GM19372 (cell line): ENCODE measurements around the gene NRXN3.

ENCODE experiments used
- ATAC-seq: cut with Tn5 transposase; IDR thresholded peaks from one replicate; pipeline ENCODE4 v1.9.1; 2021; ENCODE audit warnings: mild to moderate bottlenecking, low read depth, moderate library complexity; ENCODE audit not compliant: unreplicated experiment

The NRXN3 gene

DNA sequence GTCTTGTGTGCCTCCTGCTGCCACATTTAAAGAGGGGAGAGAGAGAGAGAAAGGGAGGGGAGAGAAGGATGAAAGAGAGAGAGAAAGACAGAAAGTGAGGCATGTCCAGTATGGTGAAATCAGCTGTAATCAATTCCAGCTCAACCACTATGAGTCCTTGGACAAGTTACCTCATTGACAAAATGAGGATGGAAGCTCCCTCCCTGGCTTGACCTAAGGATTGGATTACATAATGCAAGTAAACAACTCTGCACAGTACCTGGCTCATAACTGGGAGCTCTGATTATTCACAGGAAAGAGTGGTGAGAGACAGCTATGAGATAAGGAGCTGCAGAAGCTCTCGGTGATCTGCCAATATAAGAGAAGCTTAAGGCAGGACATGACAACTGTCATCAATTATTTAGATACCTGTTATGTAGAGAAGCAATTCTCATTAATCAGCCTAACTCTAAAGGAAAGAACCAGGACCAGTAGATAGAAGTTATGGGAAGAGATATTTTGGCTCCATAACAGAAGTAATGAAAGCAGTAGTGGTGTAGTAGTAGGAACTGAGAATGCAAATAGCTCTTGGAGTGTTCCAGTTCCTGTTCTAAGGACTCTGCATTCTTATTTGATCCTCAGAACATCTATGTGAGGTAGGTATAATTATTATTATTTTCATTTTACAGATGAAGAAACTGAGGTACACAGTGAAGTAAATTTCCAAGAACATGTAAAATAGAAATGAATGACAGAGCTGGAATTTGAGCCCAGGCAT, 1249.6 kb downstream of the NRXN3 start:
- no peak for ATAC-seq

DNA sequence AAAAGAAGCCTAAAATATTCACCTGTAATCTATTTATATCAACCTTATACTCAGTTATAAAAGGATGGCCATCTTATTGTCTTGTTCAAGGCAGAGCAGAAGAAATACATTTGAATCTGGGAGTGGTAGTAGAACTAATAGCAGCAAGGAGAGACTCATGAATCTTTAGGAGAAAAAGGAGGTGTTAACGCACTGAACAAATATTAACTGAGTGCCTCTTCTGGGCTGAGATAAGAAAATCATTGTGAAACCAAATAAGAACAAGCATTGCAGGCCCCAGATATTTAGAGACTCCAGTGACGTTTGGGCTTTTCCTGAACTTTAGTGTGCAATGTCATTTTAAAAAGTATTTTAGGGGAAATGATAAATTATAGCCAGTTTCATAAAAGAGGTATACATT, 1250.6 kb downstream of the NRXN3 start:
- ATAC-seq = no peak

DNA sequence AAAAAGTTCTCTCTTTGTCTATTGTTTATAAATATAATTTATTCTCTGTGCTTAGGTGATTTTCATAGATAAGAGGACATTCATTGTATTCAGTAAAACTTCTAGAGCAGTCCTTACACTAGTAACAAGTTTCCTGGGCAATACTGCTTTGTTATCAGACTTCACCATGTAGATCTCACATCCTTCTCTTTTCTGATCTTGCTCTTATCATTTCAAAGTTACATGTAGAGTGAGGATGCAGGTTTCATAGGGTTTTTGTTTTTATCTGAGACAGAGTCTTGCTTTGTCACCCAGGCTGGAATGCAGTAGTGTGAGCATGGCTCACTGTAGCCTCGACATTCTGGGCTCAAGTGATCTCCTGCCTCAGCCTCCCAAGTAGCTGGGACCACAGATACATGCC, 1251.6 kb downstream of the NRXN3 start:
- no peak for ATAC-seq

DNA sequence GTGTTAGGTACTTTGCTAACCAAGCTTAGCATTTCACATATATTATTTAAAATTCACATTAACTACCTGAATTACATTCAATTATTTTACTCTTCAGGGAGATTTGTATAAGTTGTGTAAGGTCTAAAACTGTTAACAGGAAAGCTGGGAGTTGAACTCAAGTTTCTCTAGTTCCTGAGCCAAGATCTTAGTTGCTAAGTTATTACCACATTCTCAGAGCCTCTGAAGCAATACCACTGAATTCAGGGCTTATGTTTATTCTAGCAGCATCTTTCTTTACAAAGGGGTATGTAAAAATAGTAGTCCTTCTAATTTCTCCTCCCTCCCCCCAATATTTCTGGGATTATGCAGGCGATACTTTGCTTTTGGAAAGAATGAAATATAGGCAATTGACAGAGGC, 1254.3 kb downstream of the NRXN3 start:
- no peak for ATAC-seq

DNA sequence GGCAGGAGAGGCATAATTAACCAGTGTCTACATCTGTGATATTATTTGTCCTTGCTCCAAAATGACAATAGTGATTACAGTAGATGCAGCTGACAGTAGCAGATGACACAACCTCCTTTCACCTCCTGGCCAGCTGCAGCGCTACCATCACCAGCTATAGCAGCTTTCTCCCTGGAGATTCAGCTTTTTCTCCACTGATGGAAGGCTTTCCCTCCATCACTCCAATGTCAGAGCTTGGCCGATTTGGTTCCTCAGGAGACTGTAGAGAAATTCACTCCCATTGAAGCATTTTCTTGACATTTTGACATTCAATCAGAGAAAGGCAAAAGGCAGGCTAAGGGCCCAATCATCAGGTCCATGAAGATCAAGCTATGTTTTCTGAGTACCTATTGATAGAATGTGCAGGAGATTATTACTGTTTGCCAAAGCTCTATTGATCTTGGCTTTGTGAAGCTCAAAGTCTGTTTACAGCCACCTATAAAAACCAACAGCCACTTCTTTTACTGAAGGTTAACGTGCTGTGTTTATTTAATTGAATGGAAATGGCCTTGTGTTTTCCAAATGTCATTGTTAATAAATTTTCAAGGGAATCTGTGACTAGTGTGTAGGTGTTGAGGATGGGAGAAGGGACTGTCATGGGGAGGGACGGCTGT, 1256.1 kb downstream of the NRXN3 start:
- ATAC-seq = no peak

DNA sequence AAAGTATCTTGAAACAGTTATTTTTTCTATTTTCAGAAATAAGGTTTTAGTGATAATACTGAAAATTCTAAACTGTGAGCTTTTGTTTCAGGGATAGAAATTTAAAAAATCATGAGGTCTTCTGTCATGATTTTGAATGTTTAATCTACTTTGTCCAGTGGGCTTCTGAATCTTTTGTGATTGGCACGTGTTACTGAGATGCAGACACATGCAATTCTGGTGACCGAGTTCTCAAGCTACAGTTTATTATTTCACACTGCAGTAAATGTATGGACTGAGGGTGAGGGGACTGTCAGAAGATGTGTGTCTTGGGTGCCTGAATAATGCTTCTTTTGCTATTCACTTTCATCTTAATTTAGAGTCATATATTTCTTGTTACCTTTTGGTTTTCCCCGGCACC, 1262.5 kb downstream of the NRXN3 start:
- no peak for ATAC-seq

DNA sequence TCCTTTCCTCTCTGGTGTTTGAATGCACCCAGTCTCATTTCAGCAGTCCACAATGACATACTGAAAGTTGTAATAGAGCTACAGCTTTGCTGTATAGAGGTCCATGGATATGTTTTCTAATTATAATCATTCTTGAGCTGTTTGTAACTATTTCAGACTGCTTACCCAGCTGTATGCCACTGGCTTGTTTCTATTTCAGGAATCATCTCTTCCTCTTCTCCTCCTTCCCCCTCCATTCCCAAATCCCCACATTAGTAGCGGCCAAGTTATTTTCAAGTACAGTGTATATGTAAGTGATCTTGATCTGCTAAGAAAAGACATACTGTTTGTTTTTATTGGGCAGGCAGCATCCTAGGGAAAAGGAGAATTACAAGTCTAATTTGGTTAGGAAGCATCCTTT, 1266.2 kb downstream of the NRXN3 start:
- no peak for ATAC-seq

DNA sequence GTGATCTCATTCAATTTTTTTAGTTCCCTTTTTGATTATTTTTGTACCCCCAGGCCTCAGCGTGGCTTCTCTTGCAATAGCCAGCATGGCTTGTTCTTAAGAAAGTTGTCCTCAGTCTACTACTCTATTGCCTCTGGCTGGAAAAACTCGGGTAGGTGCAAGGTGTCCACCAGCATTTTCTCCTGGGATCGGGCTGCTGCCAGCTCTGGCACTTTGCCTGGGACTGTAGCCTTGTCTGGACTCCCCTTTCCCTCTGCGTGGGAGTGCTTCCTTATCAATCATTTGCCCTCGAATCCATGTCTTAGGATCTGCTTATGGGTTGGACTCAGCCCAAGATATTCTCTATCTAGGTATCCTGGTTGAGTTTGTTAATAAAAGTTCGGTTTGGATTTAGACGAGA, 1267.8 kb downstream of the NRXN3 start:
- no peak for ATAC-seq

DNA sequence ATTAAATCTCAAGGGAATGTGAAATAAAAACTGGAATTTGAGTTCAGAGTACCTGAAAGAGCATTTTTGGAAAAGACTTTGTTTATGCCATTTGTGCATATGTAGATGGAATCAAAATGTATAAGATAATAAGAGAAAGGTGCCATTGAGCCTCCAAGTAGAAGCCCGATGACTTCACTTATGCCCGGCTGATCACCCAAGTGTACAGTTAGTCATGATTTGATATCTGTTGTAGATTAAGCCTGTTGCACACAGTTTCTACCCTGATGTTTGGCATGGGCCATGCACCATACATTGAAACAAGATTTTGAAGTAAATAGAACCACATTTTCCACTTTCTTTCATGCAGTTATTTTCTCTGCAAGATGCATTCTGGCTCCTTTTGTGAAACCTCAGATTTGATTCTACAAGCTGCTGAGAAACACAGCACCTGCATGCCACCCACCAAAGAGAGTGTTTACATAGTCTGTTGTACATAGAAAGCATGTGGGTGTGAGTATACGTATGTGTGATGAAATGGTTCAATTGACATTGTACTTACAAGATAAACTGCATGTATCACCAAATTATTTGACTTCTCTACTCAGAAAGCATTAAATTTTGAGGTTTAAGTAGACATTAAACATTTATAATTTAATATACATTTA, 1268.6 kb downstream of the NRXN3 start:
- ATAC-seq = no peak

DNA sequence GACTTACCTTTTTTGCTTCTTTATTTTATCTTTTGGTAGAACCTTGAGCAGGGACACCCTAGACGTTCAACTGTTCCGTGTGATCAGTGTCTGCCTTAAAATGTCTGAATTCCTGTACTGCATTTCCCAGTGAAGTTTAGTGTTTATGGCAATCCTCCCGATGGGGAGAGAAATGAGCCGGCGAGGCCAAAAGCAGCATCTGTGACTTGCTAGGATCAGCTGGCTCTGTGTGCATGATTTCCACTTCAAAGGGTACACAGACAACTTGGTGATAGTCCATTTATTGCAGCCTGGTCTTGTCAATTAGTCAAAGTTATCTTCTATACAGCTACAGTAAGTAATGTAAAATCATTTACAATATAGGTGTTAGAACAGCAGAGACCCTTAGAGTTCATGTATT, 1272.6 kb downstream of the NRXN3 start:
- no peak for ATAC-seq

DNA sequence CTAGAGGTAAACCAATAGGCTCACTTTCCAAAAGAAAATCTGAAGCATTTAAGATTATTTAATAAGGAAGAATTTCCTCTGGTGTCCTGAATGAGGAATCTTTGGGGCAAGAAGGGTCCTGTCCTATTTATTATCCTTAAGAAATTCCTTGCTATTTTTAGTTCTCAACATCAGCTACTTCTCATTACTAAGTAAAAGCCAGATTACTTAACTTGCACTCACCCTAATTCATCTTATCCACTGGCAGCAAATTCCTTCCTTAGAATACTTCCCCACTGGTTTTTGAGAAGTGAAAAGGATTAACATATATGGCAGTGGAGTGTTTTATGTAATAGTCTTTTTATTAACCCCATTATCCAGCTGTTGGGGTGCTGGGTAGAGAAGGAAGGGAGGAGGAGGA, 1273.4 kb downstream of the NRXN3 start:
- ATAC-seq = no peak

DNA sequence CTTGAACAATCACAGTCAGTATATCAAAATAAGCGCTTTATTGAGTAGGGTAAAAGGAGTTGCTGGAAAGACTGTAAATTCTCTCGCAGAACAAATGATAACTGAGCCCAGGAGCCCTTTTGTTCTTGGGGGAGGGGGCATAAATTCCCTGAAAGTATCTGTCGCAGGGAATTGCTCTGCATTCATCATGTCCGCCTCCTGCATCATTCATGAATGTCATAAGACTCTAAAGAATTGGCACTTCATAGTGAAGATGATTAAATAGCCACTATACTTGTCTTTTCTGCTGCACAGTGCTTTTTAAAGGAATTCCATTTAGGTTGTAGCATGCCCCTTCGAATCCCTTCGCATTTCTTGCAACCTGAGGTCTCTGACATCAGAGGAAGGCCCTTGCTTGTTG, 1278.8 kb downstream of the NRXN3 start:
- ATAC-seq = no peak

DNA sequence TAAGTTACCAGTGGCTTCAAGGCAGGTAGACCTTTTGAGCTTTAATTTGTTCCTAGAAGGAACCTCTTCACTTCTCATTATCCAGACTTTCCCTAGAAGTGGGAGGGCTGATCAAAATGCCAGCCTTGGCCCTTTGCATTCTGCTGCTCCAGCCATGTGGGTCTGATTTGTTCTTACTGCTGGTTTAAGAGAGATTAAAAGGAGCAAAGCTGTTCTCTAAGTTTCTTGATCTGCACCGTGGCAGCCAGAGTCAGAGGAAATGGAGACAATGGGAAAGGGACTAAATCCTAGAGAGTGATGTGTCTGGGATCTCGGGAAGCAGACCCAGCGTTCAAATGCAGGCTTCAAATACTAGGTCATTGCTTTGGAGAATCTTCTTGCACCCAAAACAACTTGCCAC, 1281.4 kb downstream of the NRXN3 start:
- no peak for ATAC-seq

DNA sequence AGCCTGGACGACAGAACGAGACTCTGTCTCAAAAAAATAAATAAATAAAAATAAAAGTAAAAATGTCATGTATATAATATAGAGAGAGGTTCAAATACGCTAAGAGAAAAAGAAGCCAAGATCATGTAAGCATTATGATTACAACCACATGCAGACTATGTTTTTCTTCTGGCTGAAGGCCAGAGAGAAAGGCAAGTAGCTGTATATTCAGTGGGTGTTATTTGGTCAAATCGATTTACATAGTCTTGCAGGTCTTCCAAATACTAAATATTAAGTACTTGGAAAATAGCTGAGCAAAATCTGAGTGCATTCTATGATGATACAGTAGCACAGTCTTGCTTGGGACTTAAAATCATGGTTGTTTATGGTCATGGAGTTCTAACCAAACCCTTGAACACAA, 1283.1 kb downstream of the NRXN3 start:
- no peak for ATAC-seq

DNA sequence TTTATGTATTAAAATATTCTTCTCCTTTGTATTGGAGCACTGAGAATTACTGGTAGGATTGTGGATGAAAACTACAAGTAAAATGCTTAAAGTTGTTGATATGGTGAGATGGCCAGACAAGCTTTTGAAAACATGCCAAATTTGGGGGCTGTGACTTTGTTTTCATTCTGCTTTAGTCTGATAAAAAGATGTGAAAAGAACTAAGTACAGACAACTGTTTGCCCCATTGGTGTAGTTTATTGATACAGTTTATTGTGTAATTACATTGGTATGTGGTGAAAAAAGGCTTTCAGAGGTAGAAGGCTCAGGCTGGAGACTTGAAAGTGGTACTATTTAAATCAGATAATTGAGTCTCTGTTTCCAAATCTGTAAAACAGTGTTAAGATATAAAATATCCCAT, 1294.3 kb downstream of the NRXN3 start:
- ATAC-seq = no peak

DNA sequence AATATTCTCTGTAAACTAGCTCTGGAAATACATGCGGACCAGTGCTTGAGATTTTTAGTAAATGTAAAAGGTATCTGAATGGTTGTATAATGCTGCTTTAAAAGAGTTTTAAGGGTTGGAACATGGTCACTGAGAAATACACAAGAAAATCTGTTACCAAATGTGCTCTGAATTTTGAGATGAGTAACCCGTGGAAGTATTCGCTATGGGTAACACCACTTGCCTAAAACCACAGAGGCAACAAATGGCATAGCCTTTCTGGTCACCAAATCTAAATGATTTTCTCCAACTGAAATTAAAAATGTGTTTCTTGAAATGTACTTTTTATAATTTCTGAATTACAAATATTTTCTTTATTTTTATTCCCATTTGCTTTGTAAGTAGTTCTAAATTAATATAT, 1295.5 kb downstream of the NRXN3 start:
- ATAC-seq = no peak

DNA sequence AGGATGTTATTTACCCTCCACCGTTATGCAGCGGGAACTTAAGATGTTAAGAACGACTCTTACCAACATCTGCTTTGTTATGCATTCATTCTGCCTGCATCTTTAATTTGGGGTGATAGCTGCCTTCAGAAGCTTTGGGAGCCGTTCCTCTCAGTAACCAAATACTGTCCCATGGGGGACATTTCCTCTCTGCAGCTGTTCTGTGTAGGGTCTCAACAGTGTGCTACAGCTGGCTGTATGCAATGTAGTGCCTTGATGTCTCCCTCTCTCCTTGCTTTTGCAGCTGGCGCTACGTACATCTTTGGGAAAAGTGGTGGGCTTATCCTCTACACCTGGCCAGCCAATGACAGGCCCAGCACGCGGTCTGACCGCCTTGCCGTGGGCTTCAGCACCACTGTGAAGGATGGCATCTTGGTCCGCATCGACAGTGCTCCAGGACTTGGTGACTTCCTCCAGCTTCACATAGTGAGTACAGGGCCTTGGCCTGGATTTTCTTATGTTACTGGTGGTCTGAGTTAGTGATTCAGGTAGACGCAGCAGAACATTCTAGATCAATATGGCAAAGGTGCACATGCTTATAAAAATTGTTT, 1296.9 kb downstream of the NRXN3 start:
- no peak for ATAC-seq

DNA sequence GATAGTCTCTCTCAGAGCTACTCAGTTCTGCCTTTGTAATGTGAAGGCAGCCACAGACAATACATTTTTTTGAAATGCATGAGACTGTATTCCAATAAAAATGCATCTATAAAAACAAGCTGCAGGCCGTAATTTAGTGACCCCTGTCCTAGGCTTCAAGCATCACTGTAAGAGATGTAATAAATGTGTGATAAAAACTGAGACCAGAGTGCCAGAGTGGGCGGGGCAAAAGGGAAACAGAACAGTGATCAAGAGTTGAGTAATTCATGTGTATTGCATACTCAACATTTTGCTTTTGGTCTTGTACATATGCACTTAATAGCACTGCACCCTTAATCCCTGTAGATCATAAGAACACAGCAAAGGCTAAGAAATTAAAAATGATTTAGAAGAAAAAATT, 1297.7 kb downstream of the NRXN3 start:
- ATAC-seq = no peak

DNA sequence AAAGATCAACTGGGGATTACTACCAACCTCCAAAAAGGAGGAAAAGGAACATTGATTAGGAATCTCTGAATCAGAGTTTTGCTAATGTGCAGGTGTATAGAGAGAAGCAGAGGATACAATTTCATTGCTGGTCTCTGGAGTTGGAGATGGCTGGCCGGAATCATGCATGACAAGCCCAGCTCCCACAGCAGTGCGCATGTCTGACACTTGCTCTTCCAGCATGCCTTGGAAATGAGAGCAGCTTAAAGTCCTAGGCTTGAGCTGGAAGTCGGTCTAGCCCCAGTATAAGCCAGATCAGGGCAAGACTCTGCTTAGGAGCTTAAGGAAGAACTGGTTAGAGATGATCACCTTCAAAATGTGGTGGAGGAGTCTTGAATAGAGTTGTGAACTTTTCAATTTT, 1298.3 kb downstream of the NRXN3 start:
- no peak for ATAC-seq

DNA sequence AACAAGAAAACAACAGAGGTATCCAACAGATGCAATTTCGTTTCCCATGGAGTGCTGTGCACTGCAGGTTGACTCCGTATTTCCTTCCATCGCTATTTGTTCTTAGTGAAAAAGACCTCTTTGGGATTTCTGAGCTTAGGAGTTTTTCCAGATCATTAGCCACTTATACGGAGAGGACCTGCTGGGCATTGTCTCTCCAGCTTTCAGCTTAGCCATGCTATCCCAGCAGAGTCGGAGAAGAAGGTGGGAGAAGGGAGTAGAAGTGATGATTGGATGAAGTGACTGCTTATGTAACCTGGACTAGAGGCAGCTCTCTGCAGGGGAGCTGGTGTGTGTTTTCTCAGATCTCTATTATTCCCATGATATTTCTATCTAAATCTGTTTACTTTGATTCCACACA, 1303.5 kb downstream of the NRXN3 start:
- no peak for ATAC-seq

DNA sequence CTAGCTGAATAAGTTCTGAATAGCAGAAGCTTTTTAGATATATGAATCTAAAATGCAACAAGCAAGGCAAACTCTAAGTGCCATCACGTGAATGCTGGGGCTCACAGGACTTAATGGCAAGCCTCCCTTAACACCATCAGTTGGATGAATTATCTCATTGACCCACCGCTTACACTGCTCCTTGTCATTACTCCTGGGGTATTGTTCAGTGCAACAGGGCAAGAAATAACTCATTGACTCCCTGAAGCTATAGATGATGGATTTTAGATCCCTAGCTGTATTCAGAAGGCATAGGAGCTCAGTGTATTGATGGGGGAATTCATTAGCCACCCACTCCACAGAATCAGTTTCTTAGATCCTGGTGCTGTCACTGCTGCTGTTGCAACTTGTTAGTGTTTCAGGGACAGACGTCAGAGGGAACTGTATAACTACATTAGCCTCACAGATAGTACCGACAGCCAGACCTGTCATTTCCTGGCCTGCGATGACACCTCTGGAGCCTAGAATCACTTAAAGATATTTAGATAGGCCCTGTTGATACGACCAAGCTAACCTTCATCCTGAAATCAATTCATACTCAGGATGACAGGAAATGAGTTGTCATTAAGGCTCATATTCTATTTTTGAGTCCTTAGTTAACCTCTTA, 1305.8 kb downstream of the NRXN3 start:
- no peak for ATAC-seq
